Measurements from ENCODE around the gene GNAI3. TPM values are rescaled to one million over a fixed set of nuclear protein-coding genes. Genes with fewer than 3 reads are reported as not detected.

Gene GNAI3
- total RNA-seq, 2 donors from 2014 or later, result 5.4 to 9.3 TPM

- peaks cover 52% of the 10 kb centered on the region for H3K36me3 ChIP-seq
- H3K27ac ChIP-seq, result no peak overlapping the region
- no peak for ATAC-seq (ENCODE audit: insufficient number of reproducible peaks, low FRiP score, low read depth)
- no peak for DNase-seq (ENCODE audit: low spot score)
- no peaks in the 10 kb centered on the region for H3K27me3 ChIP-seq (replicated peaks; ENCODE audit: insufficient read depth)
- no peak overlapping the region for H3K4me3 ChIP-seq
- peaks cover under 1 to 3% of the 10 kb centered on the region in 2 donors for H3K4me1 ChIP-seq (ENCODE audit: control insufficient read depth in 1 of 2, low read depth in 2 of 2)
- H3K9me3 ChIP-seq, result no peaks in the 10 kb centered on the region
- no peak for TF ChIP-seq CTCF (IDR thresholded peaks at IDR 0.05)
Observed at GRCh38 chr1:109630898-109631512, 82.6 kb downstream of the GNAI3 start.

- Histone ChIP-seq H3K27ac (no peak overlapping the region), H3K36me3 (peaks cover 44% of the 10 kb centered on the region), H3K27me3 (replicated peaks; ENCODE audit: insufficient read depth) (no peaks in the 10 kb centered on the region), H3K9me3 (no peaks in the 10 kb centered on the region), H3K4me1 (ENCODE audit: control insufficient read depth in 1 of 2, low read depth in 2 of 2) (peaks cover 4 to 6% of the 10 kb centered on the region in 2 donors), H3K4me3 (no peak overlapping the region)
- no peak for TF ChIP-seq CTCF (IDR thresholded peaks at IDR 0.05)
- DNase-seq (ENCODE audit: low spot score), result no peak
- no peak for ATAC-seq (ENCODE audit: insufficient number of reproducible peaks, low FRiP score, low read depth)
Observed at GRCh38 chr1:109631513-109632505, 83.4 kb downstream of the GNAI3 start.

GRCh38 chr1:109632671-109633346 is 84.4 kb downstream of the GNAI3 start:
- H3K4me1 ChIP-seq (ENCODE audit: control insufficient read depth in 1 of 2, low read depth in 2 of 2), result peaks cover 4 to 6% of the 10 kb centered on the region in 2 donors
- TF ChIP-seq CTCF (IDR thresholded peaks at IDR 0.05), result no peak
- ATAC-seq (ENCODE audit: insufficient number of reproducible peaks, low FRiP score, low read depth) (no peak), DNase-seq (ENCODE audit: low spot score) (no peak)
- H3K27me3 ChIP-seq (replicated peaks; ENCODE audit: insufficient read depth), result no peaks in the 10 kb centered on the region
- H3K36me3 ChIP-seq, result peaks cover 35% of the 10 kb centered on the region
- no peak overlapping the region for H3K4me3 ChIP-seq
- H3K27ac ChIP-seq, result no peak overlapping the region
- H3K9me3 ChIP-seq, result no peaks in the 10 kb centered on the region

GRCh38 chr1:109634292-109634691 is 85.9 kb downstream of the GNAI3 start:
- Histone ChIP-seq H3K36me3 (peaks cover 20% of the 10 kb centered on the region), H3K9me3 (no peaks in the 10 kb centered on the region)
- TF ChIP-seq CTCF (IDR thresholded peaks at IDR 0.05), result no peak

More at GRCh38 chr1:109634292-109634691, 85.9 kb downstream of the GNAI3 start:
- DNase-seq (ENCODE audit: low spot score) (no peak), ATAC-seq (ENCODE audit: insufficient number of reproducible peaks, low FRiP score, low read depth) (no peak)
- Histone ChIP-seq H3K4me3 (no peak overlapping the region), H3K27ac (no peak overlapping the region), H3K27me3 (replicated peaks; ENCODE audit: insufficient read depth) (no peaks in the 10 kb centered on the region), H3K4me1 (ENCODE audit: control insufficient read depth in 1 of 2, low read depth in 2 of 2) (peaks cover 4 to 6% of the 10 kb centered on the region in 2 donors)
